HEK293 (cell line): ENCODE results near the gene UBIAD1.

ENCODE experiments used
- CTCF ChIA-PET: fragments of 350-600 bp; formaldehyde crosslinking; extraction: SDS; loops from one replicate; lab custom pipeline; 2021; ENCODE audit warnings: antibody characterized with exemption; lab: Yijun Ruan, JAX
- POLR2A ChIA-PET: fragments of 300-600 bp; formaldehyde crosslinking; extraction: SDS; loops from one replicate; lab custom pipeline; 2020; ENCODE audit warnings: antibody characterized with exemption, inconsistent platforms; lab: Yijun Ruan, JAX
- H3K27ac ChIP-seq: fragments of 200-500 bp; sonication (Bioruptor generic); 2 replicates; pipeline ENCODE4 v1.5.1; 2014; ENCODE audit warnings: low read depth, low read length, control low read depth, inconsistent platforms; ENCODE audit errors: extremely low read depth
- H3K36me3 ChIP-seq, 2 experiments: fragments of 200-500 bp in 1 of 2; sonication (Bioruptor generic) in 1 of 2; 1 replicate in 1 of 2; 2 replicates in 1 of 2; pipeline ENCODE4 v1.5.1; 2014 to 2017; ENCODE audit warnings: inconsistent platforms in 2 of 2, low read length in 2 of 2; ENCODE audit not compliant: control insufficient read depth in 2 of 2, insufficient read depth in 1 of 2
- H3K4me1 ChIP-seq: fragments of 200-500 bp; sonication (Bioruptor generic); 2 replicates; pipeline ENCODE4 v1.5.1; 2014; ENCODE audit warnings: mild to moderate bottlenecking, low read length, inconsistent platforms; ENCODE audit not compliant: control insufficient read depth, insufficient read depth
- H3K4me3 ChIP-seq: 2 replicates; pipeline ENCODE4 v1.5.1; 2011; ENCODE audit warnings: low read depth, mild to moderate bottlenecking, control low read depth, low read length, moderate library complexity
- H3K9me3 ChIP-seq: fragments of 200-500 bp; sonication (Bioruptor generic); 2 replicates; pipeline ENCODE4 v1.5.1; 2014; ENCODE audit warnings: low read depth, low read length, inconsistent platforms; ENCODE audit not compliant: control insufficient read depth, insufficient read depth
- BCL11B ChIP-seq: fragments of 450-650 bp; formaldehyde crosslinking; IDR thresholded peaks from 2 replicates; pipeline ENCODE4 v1.5.1; 2016; ENCODE audit warnings: low read depth, missing biosample characterization, missing genetic modification characterization
- GLIS1 ChIP-seq: fragments of 450-650 bp; formaldehyde crosslinking; IDR thresholded peaks from 2 replicates; pipeline ENCODE4 v1.5.1; 2016; ENCODE audit warnings: missing biosample characterization, missing genetic modification characterization
- HOXA7 ChIP-seq: sonication (generic); formaldehyde crosslinking; IDR thresholded peaks from 2 replicates; pipeline ENCODE4 v1.8.1; 2022; ENCODE audit warnings: missing genetic modification reagents, borderline replicate concordance
- HOXC10 ChIP-seq: sonication (generic); formaldehyde crosslinking; IDR thresholded peaks from 2 replicates; pipeline ENCODE4 v1.8.1; 2023; ENCODE audit warnings: mild to moderate bottlenecking, missing genetic modification reagents
- ZBTB48 ChIP-seq: fragments of 450-650 bp; formaldehyde crosslinking; IDR thresholded peaks from 2 replicates; pipeline ENCODE4 v1.5.1; 2016; ENCODE audit warnings: missing biosample characterization, missing genetic modification characterization
- ZFHX2 ChIP-seq: fragments of 450-650 bp; formaldehyde crosslinking; conservative IDR thresholded peaks from 2 replicates; pipeline ENCODE4 v1.5.1; 2016; ENCODE audit warnings: missing biosample characterization, missing genetic modification characterization
- ZNF140 ChIP-seq: fragments of 450-650 bp; formaldehyde crosslinking; IDR thresholded peaks from 2 replicates; pipeline ENCODE4 v1.5.1; 2016; ENCODE audit warnings: missing biosample characterization, missing genetic modification characterization
- ZNF239 ChIP-seq: fragments of 450-650 bp; formaldehyde crosslinking; IDR thresholded peaks from 2 replicates; pipeline ENCODE4 v1.5.1; 2016; ENCODE audit warnings: missing biosample characterization, missing genetic modification characterization
- ZNF24 ChIP-seq: fragments of 450-650 bp; formaldehyde crosslinking; IDR thresholded peaks from 2 replicates; pipeline ENCODE4 v1.5.1; 2016; ENCODE audit warnings: missing biosample characterization, missing genetic modification characterization
- ZNF335 ChIP-seq: fragments of 450-650 bp; formaldehyde crosslinking; conservative IDR thresholded peaks from 2 replicates; pipeline ENCODE4 v1.5.1; 2016; ENCODE audit warnings: missing biosample characterization, missing genetic modification characterization
- ZNF544 ChIP-seq: fragments of 450-650 bp; formaldehyde crosslinking; IDR thresholded peaks from 2 replicates; pipeline ENCODE4 v1.5.0; 2017; ENCODE audit warnings: missing biosample characterization, missing genetic modification characterization
- ZNF571 ChIP-seq: fragments of 450-650 bp; formaldehyde crosslinking; IDR thresholded peaks from 2 replicates; pipeline ENCODE4 v1.5.0; 2017; ENCODE audit warnings: missing biosample characterization, missing genetic modification characterization
- ZNF768 ChIP-seq: fragments of 450-650 bp; formaldehyde crosslinking; IDR thresholded peaks from 2 replicates; pipeline ENCODE4 v1.5.1; 2018; ENCODE audit warnings: missing biosample characterization, mild to moderate bottlenecking, missing genetic modification characterization
- TF ChIP-seq, protein P1 (sequence below): fragments of 450-650 bp; formaldehyde crosslinking; IDR thresholded peaks from 2 replicates; pipeline ENCODE4 v1.5.1; 2016; ENCODE audit warnings: missing biosample characterization, missing genetic modification characterization, borderline replicate concordance
- TF ChIP-seq, protein P2 (sequence below): fragments of 450-650 bp; IDR thresholded peaks from 2 replicates; pipeline ENCODE4 v1.5.1; 2018; ENCODE audit warnings: missing biosample characterization, mild to moderate bottlenecking, missing genetic modification characterization
- TF ChIP-seq, protein P3 (sequence below): fragments of 450-650 bp; formaldehyde crosslinking; IDR thresholded peaks from 2 replicates; pipeline ENCODE4 v1.5.1; 2016; ENCODE audit warnings: missing biosample characterization, missing genetic modification characterization, low read depth
- TF ChIP-seq, protein P4 (sequence below): fragments of 450-650 bp; formaldehyde crosslinking; IDR thresholded peaks from 2 replicates; pipeline ENCODE4 v1.5.1; 2016; ENCODE audit warnings: missing biosample characterization, missing genetic modification characterization
- TF ChIP-seq, protein P5 (sequence below): fragments of 450-650 bp; formaldehyde crosslinking; IDR thresholded peaks from 2 replicates; pipeline ENCODE4 v1.5.1; 2016; ENCODE audit warnings: missing biosample characterization, missing genetic modification characterization

Gene UBIAD1

DNA sequence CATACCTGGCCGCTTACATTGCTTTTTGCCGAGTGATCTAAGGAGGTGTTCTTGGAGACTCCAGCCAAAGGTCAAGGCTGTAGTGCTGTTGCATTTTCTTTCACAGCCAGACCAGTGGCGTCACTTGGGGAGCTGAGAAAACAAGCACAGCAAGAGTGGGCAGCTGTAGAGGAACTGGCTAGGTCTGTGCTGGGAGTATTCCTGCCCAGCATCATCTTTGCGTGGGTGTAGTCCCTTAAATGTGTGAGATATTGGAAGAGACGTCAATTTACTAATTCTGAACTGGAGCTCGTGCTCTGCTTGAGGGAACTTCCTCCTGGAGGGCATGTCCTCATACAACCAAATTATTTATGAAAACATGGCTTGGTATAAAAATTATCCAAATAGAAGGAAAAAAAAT, 10.2 kb downstream of the UBIAD1 start:
- ChIA-PET CTCF (interaction anchor here (0.5 kb wide), 1 partner anchor 252 kb away, joined by 3 read pairs; no protein-coding TSS in a partner anchor), POLR2A (interaction anchor here (2.1 kb wide), 1 partner anchor 21 kb away, joined by 4 read pairs; the partner anchor contains the start of gene MTOR)
- TF ChIP-seq HOXA7 (CRISPR knock-in tag) (no peak), ZNF239 (tag by site-specific recombination) (no peak), ZFHX2 (no peak)
- Histone ChIP-seq H3K4me3 (no peak overlapping the region), H3K4me1 (no peaks in the 10 kb centered on the region), H3K9me3 (no peaks in the 10 kb centered on the region), H3K36me3 (peaks cover 0 to 67% of the 10 kb centered on the region in 2 experiments; a peak in 2 of 3 replicates), H3K27ac (no peak overlapping the region)

DNA sequence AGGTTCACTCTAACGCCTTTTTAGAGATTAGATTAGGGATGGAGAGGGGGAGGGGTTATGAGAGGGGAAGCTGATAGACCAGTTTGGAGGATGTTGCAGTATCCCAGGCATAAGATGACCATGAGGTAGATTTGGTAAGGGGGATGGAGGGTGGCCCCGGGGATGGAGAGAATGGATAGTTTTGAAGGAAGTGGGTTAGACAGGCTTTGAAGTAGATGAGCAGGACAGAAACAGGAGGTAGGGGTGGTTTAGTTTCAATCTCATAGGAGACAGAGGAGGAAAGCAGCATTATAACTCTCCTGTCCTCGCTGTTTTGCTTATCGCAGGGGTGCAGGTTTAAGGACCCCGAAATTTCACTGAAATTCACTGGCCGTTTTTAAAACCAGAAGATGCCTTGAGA, 11.8 kb downstream of the UBIAD1 start:
- no peaks in the 10 kb centered on the region for H3K4me1 ChIP-seq
- H3K4me3 ChIP-seq: no peak overlapping the region
- no peak overlapping the region for H3K27ac ChIP-seq
- CTCF ChIA-PET: interaction anchor here (0.7 kb wide), 1 partner anchor 357 kb away, joined by 3 read pairs; no protein-coding TSS in a partner anchor
- TF ChIP-seq ZBTB48 (tag by site-specific recombination): no peak
- TF ChIP-seq, protein P1, sequence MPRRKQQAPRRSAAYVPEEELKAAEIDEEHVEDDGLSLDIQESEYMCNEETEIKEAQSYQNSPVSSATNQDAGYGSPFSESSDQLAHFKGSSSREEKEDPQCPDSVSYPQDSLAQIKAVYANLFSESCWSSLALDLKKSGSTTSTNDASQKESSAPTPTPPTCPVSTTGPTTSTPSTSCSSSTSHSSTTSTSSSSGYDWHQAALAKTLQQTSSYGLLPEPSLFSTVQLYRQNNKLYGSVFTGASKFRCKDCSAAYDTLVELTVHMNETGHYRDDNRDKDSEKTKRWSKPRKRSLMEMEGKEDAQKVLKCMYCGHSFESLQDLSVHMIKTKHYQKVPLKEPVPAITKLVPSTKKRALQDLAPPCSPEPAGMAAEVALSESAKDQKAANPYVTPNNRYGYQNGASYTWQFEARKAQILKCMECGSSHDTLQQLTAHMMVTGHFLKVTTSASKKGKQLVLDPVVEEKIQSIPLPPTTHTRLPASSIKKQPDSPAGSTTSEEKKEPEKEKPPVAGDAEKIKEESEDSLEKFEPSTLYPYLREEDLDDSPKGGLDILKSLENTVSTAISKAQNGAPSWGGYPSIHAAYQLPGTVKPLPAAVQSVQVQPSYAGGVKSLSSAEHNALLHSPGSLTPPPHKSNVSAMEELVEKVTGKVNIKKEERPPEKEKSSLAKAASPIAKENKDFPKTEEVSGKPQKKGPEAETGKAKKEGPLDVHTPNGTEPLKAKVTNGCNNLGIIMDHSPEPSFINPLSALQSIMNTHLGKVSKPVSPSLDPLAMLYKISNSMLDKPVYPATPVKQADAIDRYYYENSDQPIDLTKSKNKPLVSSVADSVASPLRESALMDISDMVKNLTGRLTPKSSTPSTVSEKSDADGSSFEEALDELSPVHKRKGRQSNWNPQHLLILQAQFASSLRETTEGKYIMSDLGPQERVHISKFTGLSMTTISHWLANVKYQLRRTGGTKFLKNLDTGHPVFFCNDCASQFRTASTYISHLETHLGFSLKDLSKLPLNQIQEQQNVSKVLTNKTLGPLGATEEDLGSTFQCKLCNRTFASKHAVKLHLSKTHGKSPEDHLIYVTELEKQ (tag by site-specific recombination): no peak
- TF ChIP-seq ZNF768: no peak
- TF ChIP-seq, protein P2, sequence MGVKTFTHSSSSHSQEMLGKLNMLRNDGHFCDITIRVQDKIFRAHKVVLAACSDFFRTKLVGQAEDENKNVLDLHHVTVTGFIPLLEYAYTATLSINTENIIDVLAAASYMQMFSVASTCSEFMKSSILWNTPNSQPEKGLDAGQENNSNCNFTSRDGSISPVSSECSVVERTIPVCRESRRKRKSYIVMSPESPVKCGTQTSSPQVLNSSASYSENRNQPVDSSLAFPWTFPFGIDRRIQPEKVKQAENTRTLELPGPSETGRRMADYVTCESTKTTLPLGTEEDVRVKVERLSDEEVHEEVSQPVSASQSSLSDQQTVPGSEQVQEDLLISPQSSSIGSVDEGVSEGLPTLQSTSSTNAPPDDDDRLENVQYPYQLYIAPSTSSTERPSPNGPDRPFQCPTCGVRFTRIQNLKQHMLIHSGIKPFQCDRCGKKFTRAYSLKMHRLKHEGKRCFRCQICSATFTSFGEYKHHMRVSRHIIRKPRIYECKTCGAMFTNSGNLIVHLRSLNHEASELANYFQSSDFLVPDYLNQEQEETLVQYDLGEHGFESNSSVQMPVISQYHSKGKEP: no peak
- no peak for TF ChIP-seq GLIS1
- TF ChIP-seq, protein P3, sequence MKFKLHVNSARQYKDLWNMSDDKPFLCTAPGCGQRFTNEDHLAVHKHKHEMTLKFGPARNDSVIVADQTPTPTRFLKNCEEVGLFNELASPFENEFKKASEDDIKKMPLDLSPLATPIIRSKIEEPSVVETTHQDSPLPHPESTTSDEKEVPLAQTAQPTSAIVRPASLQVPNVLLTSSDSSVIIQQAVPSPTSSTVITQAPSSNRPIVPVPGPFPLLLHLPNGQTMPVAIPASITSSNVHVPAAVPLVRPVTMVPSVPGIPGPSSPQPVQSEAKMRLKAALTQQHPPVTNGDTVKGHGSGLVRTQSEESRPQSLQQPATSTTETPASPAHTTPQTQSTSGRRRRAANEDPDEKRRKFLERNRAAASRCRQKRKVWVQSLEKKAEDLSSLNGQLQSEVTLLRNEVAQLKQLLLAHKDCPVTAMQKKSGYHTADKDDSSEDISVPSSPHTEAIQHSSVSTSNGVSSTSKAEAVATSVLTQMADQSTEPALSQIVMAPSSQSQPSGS: no peak
- no peak for TF ChIP-seq ZNF140 (tag by site-specific recombination)
- no peak for TF ChIP-seq ZNF544
- TF ChIP-seq HOXC10 (CRISPR knock-in tag): no peak
- no peak for TF ChIP-seq BCL11B
- TF ChIP-seq, protein P4, sequence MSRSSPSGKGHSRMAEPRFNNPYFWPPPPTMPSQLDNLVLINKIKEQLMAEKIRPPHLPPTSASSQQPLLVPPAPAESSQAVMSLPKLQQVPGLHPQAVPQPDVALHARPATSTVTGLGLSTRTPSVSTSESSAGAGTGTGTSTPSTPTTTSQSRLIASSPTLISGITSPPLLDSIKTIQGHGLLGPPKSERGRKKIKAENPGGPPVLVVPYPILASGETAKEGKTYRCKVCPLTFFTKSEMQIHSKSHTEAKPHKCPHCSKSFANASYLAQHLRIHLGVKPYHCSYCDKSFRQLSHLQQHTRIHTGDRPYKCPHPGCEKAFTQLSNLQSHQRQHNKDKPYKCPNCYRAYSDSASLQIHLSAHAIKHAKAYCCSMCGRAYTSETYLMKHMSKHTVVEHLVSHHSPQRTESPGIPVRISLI (tag by site-specific recombination): no peak
- no peak for TF ChIP-seq ZNF571
- TF ChIP-seq ZNF24 (tag by site-specific recombination): no peak
- TF ChIP-seq, protein P5, sequence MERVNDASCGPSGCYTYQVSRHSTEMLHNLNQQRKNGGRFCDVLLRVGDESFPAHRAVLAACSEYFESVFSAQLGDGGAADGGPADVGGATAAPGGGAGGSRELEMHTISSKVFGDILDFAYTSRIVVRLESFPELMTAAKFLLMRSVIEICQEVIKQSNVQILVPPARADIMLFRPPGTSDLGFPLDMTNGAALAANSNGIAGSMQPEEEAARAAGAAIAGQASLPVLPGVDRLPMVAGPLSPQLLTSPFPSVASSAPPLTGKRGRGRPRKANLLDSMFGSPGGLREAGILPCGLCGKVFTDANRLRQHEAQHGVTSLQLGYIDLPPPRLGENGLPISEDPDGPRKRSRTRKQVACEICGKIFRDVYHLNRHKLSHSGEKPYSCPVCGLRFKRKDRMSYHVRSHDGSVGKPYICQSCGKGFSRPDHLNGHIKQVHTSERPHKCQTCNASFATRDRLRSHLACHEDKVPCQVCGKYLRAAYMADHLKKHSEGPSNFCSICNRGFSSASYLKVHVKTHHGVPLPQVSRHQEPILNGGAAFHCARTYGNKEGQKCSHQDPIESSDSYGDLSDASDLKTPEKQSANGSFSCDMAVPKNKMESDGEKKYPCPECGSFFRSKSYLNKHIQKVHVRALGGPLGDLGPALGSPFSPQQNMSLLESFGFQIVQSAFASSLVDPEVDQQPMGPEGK (tag by site-specific recombination): no peak
- no peak for TF ChIP-seq ZNF335 (tag by site-specific recombination)
- POLR2A ChIA-PET: interaction anchor here (1.1 kb wide), 1 partner anchor 22 kb away, joined by 3 read pairs; the partner anchor contains the start of gene MTOR
- H3K9me3 ChIP-seq: no peaks in the 10 kb centered on the region
- H3K36me3 ChIP-seq: peaks cover 0 to 59% of the 10 kb centered on the region in 2 experiments; a peak in 2 of 3 replicates
